Adrenal gland (tissue), 5 donors: ENCODE results near the gene MMP23B.

Experiments used
- POLR2A ChIP-seq, 2 donors: fragments of 450-650 bp; IDR thresholded peaks; one replicate each; pipeline ENCODE4 v1.6.1; 2017; ENCODE audit warnings: antibody characterized with exemption in 2 of 2, mild to moderate bottlenecking in 2 of 2, moderate library complexity in 1 of 2
- TF ChIP-seq, protein P1 (sequence below), 6 experiments: fragments of 450-650 bp in 4 of 6; fragments of 200-600 bp in 2 of 6; sonication (generic) in 1 of 6; IDR thresholded peaks; 1 replicate in 5 of 6; 2 replicates in 1 of 6; pipeline versions ENCODE4 v1.5.1 to v1.8.0; 2016 to 2021; ENCODE audit warnings: antibody characterized with exemption in 6 of 6, mild to moderate bottlenecking in 2 of 6, moderate library complexity in 1 of 6
- donor health status: DM: no; HTN: no; CAD: no.

DNA sequence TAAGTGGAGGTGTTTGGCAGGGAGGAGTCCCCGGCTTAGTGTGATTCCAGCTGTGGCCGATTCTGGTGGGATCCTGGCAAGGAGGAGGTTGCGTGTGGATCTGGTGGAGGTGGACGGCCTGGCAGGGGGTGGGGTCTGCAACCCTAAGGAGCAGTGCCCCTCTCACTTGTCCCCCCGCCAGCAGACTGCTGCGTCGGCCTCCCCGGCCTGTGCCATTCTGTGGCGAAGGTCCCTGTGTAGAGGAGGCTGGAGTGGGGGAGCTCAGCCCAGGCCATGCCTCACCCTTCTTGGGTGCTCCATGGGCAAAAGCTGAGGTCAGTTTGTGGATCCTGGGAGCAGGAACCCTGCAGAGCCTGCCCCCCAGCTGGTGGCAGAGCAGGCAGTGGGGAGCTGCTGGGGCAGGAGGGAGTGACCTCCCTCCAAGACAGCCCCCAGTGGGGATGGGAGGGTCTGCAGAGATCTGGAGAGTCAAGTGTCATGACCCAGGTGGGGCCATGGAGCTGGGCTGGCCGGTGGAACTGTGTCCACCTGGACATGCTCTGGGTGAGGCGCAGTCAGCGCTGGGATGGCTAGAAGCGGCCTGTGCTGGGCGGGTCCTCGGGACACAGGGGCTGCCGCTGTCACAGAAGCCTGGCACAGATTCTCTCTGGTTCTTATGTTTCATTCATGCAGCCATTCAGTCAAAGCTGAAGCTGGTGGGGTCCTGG is 11.4 kb upstream of the MMP23B start:
- TF ChIP-seq, protein P1, sequence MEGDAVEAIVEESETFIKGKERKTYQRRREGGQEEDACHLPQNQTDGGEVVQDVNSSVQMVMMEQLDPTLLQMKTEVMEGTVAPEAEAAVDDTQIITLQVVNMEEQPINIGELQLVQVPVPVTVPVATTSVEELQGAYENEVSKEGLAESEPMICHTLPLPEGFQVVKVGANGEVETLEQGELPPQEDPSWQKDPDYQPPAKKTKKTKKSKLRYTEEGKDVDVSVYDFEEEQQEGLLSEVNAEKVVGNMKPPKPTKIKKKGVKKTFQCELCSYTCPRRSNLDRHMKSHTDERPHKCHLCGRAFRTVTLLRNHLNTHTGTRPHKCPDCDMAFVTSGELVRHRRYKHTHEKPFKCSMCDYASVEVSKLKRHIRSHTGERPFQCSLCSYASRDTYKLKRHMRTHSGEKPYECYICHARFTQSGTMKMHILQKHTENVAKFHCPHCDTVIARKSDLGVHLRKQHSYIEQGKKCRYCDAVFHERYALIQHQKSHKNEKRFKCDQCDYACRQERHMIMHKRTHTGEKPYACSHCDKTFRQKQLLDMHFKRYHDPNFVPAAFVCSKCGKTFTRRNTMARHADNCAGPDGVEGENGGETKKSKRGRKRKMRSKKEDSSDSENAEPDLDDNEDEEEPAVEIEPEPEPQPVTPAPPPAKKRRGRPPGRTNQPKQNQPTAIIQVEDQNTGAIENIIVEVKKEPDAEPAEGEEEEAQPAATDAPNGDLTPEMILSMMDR (IDR thresholded peaks at IDR 0.05): no peak
- no peak for TF ChIP-seq POLR2A (IDR thresholded peaks at IDR 0.05)
